PC-9 (cell line): ENCODE measurements around the gene NHS. TPM values are rescaled to one million over a fixed set of nuclear protein-coding genes. Genes with fewer than 3 reads are reported as not detected.

Source experiments
- BruUV-seq: library from RNA; stranded (reverse); fragments of 400-500 nt; replicated peaks from 2 replicates; lab custom pipeline; 2021; lab: Mats Ljungman, UMichigan
- CTCF ChIA-PET: fragments of 300-600 bp; sonication (Branson Sonifier 250); formaldehyde crosslinking; loops from one replicate; lab custom pipeline; 2022; ENCODE audit warnings: antibody characterized with exemption; lab: Charles Lee
- POLR2A ChIA-PET: fragments of 300-600 bp; sonication (Branson Sonifier 250); formaldehyde crosslinking; loops from one replicate; lab custom pipeline; 2022; ENCODE audit warnings: antibody characterized with exemption; ENCODE audit not compliant: unreplicated experiment; lab: Charles Lee
- DNase-seq, 2 experiments: peaks; one replicate each; pipeline versions ENCODE4 v3.0.0 to v3.0.0-alpha.2; 2015 to 2022; ENCODE audit warnings: mixed read lengths in 1 of 2
- H2AFZ ChIP-seq: fragments of 200-600 bp; sonication (generic); 2 replicates; pipeline ENCODE4 v1.8.1; 2017; ENCODE audit warnings: antibody characterized with exemption
- H3F3A ChIP-seq: fragments of 200-600 bp; sonication (generic); 2 replicates; pipeline ENCODE4 v1.8.1; 2017; ENCODE audit warnings: antibody characterized with exemption, mild to moderate bottlenecking, low read depth; ENCODE audit not compliant: insufficient read depth
- H3K27ac ChIP-seq: fragments of 200-600 bp; sonication (generic); 2 replicates; pipeline ENCODE4 v1.6.1; 2016; ENCODE audit warnings: mixed run types
- H3K27me3 ChIP-seq: fragments of 200-600 bp; sonication (generic); 2 replicates; pipeline ENCODE4 v1.6.1; 2016; ENCODE audit warnings: low read depth, mixed run types; ENCODE audit not compliant: insufficient read depth
- H3K36me3 ChIP-seq: fragments of 200-600 bp; sonication (generic); 2 replicates; pipeline ENCODE4 v1.6.1; 2016; ENCODE audit warnings: low read depth, mixed run types
- H3K4me1 ChIP-seq: fragments of 200-600 bp; sonication (generic); replicated peaks from 2 replicates; pipeline ENCODE4 v1.6.1; 2016; ENCODE audit warnings: mixed run types; ENCODE audit not compliant: insufficient read depth
- H3K4me2 ChIP-seq: fragments of 200-600 bp; sonication (generic); 2 replicates; pipeline ENCODE4 v1.6.1; 2017; ENCODE audit warnings: mixed run types
- H3K4me3 ChIP-seq: fragments of 200-600 bp; sonication (generic); 2 replicates; pipeline ENCODE4 v1.6.1; 2016; ENCODE audit warnings: mixed run types
- H3K79me2 ChIP-seq: fragments of 200-600 bp; sonication (generic); 2 replicates; pipeline ENCODE4 v1.6.1; 2017; ENCODE audit warnings: low read depth, mixed run types
- H3K9me2 ChIP-seq: fragments of 200-600 bp; sonication (generic); 2 replicates; pipeline ENCODE4 v1.8.1; 2017; ENCODE audit warnings: mild to moderate bottlenecking; ENCODE audit not compliant: insufficient read depth
- H3K9me3 ChIP-seq: fragments of 200-600 bp; sonication (generic); 2 replicates; pipeline ENCODE4 v1.8.1; 2016; ENCODE audit warnings: low read depth; ENCODE audit not compliant: insufficient read depth
- H4K20me1 ChIP-seq: fragments of 200-600 bp; sonication (generic); 2 replicates; pipeline ENCODE4 v1.8.1; 2017; ENCODE audit not compliant: insufficient read depth
- CTCF ChIP-seq: fragments of 200-600 bp; sonication (generic); conservative IDR thresholded peaks from 2 replicates; pipeline ENCODE4 v1.6.1; 2017; ENCODE audit warnings: mixed run types, antibody characterized with exemption, mild to moderate bottlenecking, moderate library complexity
- EZH2 ChIP-seq: fragments of 200-600 bp; sonication (generic); IDR thresholded peaks from 2 replicates; pipeline ENCODE4 v1.8.0; 2017; ENCODE audit warnings: antibody characterized with exemption, low read depth
- intact Hi-C: fragments of 100-400 bp; cut with micrococcal nuclease; formaldehyde crosslinking; loops from one replicate; pipeline ENCODE4 v1.10.0; 2022; ENCODE audit not compliant: unreplicated experiment
- total RNA-seq: library from RNA; stranded (reverse); gene quantifications from 2 replicates; pipeline ENCODE4 v1.2.3, GENCODE V29; 2021

Gene NHS
- total RNA-seq, 1 experiment from 2014 or later: 6.7 TPM

GRCh38 chrX:17410651-17411050 is 35.7 kb downstream of the NHS start:
- peaks cover 48% of the 10 kb centered on the region for H3K4me1 ChIP-seq
- H3K9me3 ChIP-seq: no peaks in the 10 kb centered on the region
- ChIA-PET POLR2A (no interaction called here), CTCF (no interaction called here)
- H2AFZ ChIP-seq: no peak overlapping the region
- TF ChIP-seq EZH2 (no peak), CTCF (no peak)
- no TSS peak for BruUV-seq
- no peak overlapping the region for H3K4me2 ChIP-seq
- intact Hi-C loops: loop anchor here (5.0 to 10.0 kb wide), 2 partner anchors 87 to 114 kb away; no protein-coding TSS in a partner anchor
- H3K27me3 ChIP-seq: no peaks in the 10 kb centered on the region
- peaks cover 36% of the 10 kb centered on the region for H3F3A ChIP-seq
- no peaks in the 10 kb centered on the region for H3K36me3 ChIP-seq
- peaks cover 74% of the 10 kb centered on the region for H3K79me2 ChIP-seq
- H3K27ac ChIP-seq: no peak overlapping the region
- H3K9me2 ChIP-seq: no peaks in the 10 kb centered on the region
- H3K4me3 ChIP-seq: no peak overlapping the region
- DNase-seq: no peak
- no peaks in the 10 kb centered on the region for H4K20me1 ChIP-seq

- Histone ChIP-seq H3K9me2 (no peaks in the 10 kb centered on the region), H3F3A (peaks cover 36% of the 10 kb centered on the region), H3K79me2 (peaks cover 74% of the 10 kb centered on the region), H3K4me1 (peaks cover 43% of the 10 kb centered on the region), H3K4me2 (no peak overlapping the region), H3K36me3 (no peaks in the 10 kb centered on the region), H3K9me3 (no peaks in the 10 kb centered on the region), H2AFZ (no peak overlapping the region), H4K20me1 (no peaks in the 10 kb centered on the region), H3K27ac (no peak overlapping the region), H3K27me3 (no peaks in the 10 kb centered on the region), H3K4me3 (no peak overlapping the region)
- intact Hi-C loops: loop anchor here (5.0 to 10.0 kb wide), 2 partner anchors 86 to 114 kb away; no protein-coding TSS in a partner anchor
- no TSS peak for BruUV-seq
- DNase-seq: no peak
- POLR2A ChIA-PET: no interaction called here
- TF ChIP-seq CTCF (no peak), EZH2 (no peak)
- CTCF ChIA-PET: no interaction called here
Observed at GRCh38 chrX:17411205-17411604, 36.2 kb downstream of the NHS start.

GRCh38 chrX:17412692-17413091 is 37.7 kb downstream of the NHS start:
- Histone ChIP-seq H2AFZ (no peak overlapping the region), H3K27me3 (no peaks in the 10 kb centered on the region), H3K27ac (peak overlapping the region; percentile 90), H3K4me1 (peaks cover 48% of the 10 kb centered on the region), H3K36me3 (no peaks in the 10 kb centered on the region), H3K4me2 (peak overlapping the region; percentile 81), H3K79me2 (peaks cover 76% of the 10 kb centered on the region), H4K20me1 (no peaks in the 10 kb centered on the region), H3K4me3 (peak overlapping the region; percentile 44; the same call in 1 of the 2 replicates), H3F3A (peaks cover 36% of the 10 kb centered on the region), H3K9me3 (no peaks in the 10 kb centered on the region), H3K9me2 (no peaks in the 10 kb centered on the region)
- ChIA-PET CTCF (no interaction called here), POLR2A (interaction anchor here (0.6 kb wide), 2 partner anchors 52 to 185 kb away, joined by 3 to 8 read pairs; no protein-coding TSS in a partner anchor)
- peak; percentile 10 to 92 for DNase-seq
- TF ChIP-seq CTCF: no peak
- no peak for TF ChIP-seq EZH2
- no TSS peak for BruUV-seq
- intact Hi-C loops: loop anchor here (5.0 to 10.0 kb wide), 2 partner anchors 85 to 112 kb away; no protein-coding TSS in a partner anchor
